Measurements from ENCODE around the gene RAB14. TPM values are rescaled to one million over a fixed set of nuclear protein-coding genes. Genes with fewer than 3 reads are reported as not detected.

RAB14 gene
- total and polyA plus RNA-seq, 2 donors from 2014 or later: 48.0 to 78.6 TPM

GRCh38 chr9:121240472-121241135, 38.9 kb upstream of the RAB14 start:
- Histone ChIP-seq H3K27me3 (ENCODE audit: control insufficient read depth, insufficient read depth, low read length) (no peaks in the 10 kb centered on the region), H3K9me3 (ENCODE audit: control insufficient read depth in 2 of 3, insufficient read depth in 1 of 3, low read length in 3 of 3) (peaks cover 0 to 10% (median 0%) of the 10 kb centered on the region in 3 donors), H3K4me1 (ENCODE audit: control insufficient read depth in 2 of 3, insufficient read depth in 2 of 3, low read depth in 1 of 3, low read length in 3 of 3) (no peaks in the 10 kb centered on the region), H3K27ac (ENCODE audit: low read depth in 2 of 2, low read length in 2 of 2) (no peak overlapping the region), H3K4me3 (ENCODE audit: low read length in 3 of 3) (no peak overlapping the region), H3K36me3 (ENCODE audit: control insufficient read depth in 2 of 3, insufficient read depth in 3 of 3, low read length in 3 of 3) (no peaks in the 10 kb centered on the region), H3K9ac (ENCODE audit: low read length in 3 of 3) (no peak overlapping the region)
- no peak for TF ChIP-seq CTCF (IDR thresholded peaks at IDR 0.05; ENCODE audit: borderline replicate concordance, extremely low read depth, insufficient read depth)
- FAIRE-seq (no peak), DNase-seq (no peak)
- intact Hi-C loops (cut with DNase I): no loop called here

- no peak for DNase-seq
- H3K36me3 ChIP-seq (ENCODE audit: control insufficient read depth in 2 of 3, insufficient read depth in 3 of 3, low read length in 3 of 3): no peaks in the 10 kb centered on the region
- H3K9ac ChIP-seq (ENCODE audit: low read length in 3 of 3): no peak overlapping the region
- H3K4me3 ChIP-seq (ENCODE audit: low read length in 3 of 3): no peak overlapping the region
- no peak for FAIRE-seq
- H3K9me3 ChIP-seq (ENCODE audit: control insufficient read depth in 2 of 3, insufficient read depth in 1 of 3, low read length in 3 of 3): peaks cover 0 to 10% (median 0%) of the 10 kb centered on the region in 3 donors
- H3K4me1 ChIP-seq (ENCODE audit: control insufficient read depth in 2 of 3, insufficient read depth in 2 of 3, low read depth in 1 of 3, low read length in 3 of 3): no peaks in the 10 kb centered on the region
- no peaks in the 10 kb centered on the region for H3K27me3 ChIP-seq (ENCODE audit: control insufficient read depth, insufficient read depth, low read length)
- no peak overlapping the region for H3K27ac ChIP-seq (ENCODE audit: low read depth in 2 of 2, low read length in 2 of 2)
- no peak for TF ChIP-seq CTCF (IDR thresholded peaks at IDR 0.05; ENCODE audit: borderline replicate concordance, extremely low read depth, insufficient read depth)
- intact Hi-C loops (cut with DNase I): no loop called here
These were observed 38.2 kb upstream of the RAB14 start for GRCh38 chr9:121239851-121240250.

- no peak overlapping the region for H3K4me3 ChIP-seq (ENCODE audit: low read length in 3 of 3)
- intact Hi-C loops (cut with DNase I): no loop called here
- H3K9me3 ChIP-seq (ENCODE audit: control insufficient read depth in 2 of 3, insufficient read depth in 1 of 3, low read length in 3 of 3): peaks cover 0 to 4% (median 0%) of the 10 kb centered on the region in 3 donors
- FAIRE-seq: no peak
- no peak overlapping the region for H3K9ac ChIP-seq (ENCODE audit: low read length in 3 of 3)
- H3K27ac ChIP-seq (ENCODE audit: low read depth in 2 of 2, low read length in 2 of 2): no peak overlapping the region
- H3K27me3 ChIP-seq (ENCODE audit: control insufficient read depth, insufficient read depth, low read length): no peaks in the 10 kb centered on the region
- no peaks in the 10 kb centered on the region for H3K36me3 ChIP-seq (ENCODE audit: control insufficient read depth in 2 of 3, insufficient read depth in 3 of 3, low read length in 3 of 3)
- no peaks in the 10 kb centered on the region for H3K4me1 ChIP-seq (ENCODE audit: control insufficient read depth in 2 of 3, insufficient read depth in 2 of 3, low read depth in 1 of 3, low read length in 3 of 3)
- TF ChIP-seq CTCF (IDR thresholded peaks at IDR 0.05; ENCODE audit: borderline replicate concordance, extremely low read depth, insufficient read depth): no peak
- no peak for DNase-seq
These were observed 37.4 kb upstream of the RAB14 start for GRCh38 chr9:121239071-121239470.

- no peak for TF ChIP-seq CTCF (IDR thresholded peaks at IDR 0.05; ENCODE audit: borderline replicate concordance, extremely low read depth, insufficient read depth)
- intact Hi-C loops (cut with DNase I): no loop called here
- Histone ChIP-seq H3K9ac (ENCODE audit: low read length in 3 of 3) (no peak overlapping the region), H3K36me3 (ENCODE audit: control insufficient read depth in 2 of 3, insufficient read depth in 3 of 3, low read length in 3 of 3) (no peaks in the 10 kb centered on the region), H3K4me1 (ENCODE audit: control insufficient read depth in 2 of 3, insufficient read depth in 2 of 3, low read depth in 1 of 3, low read length in 3 of 3) (no peaks in the 10 kb centered on the region), H3K27ac (ENCODE audit: low read depth in 2 of 2, low read length in 2 of 2) (no peak overlapping the region), H3K27me3 (ENCODE audit: control insufficient read depth, insufficient read depth, low read length) (no peaks in the 10 kb centered on the region), H3K9me3 (ENCODE audit: control insufficient read depth in 2 of 3, insufficient read depth in 1 of 3, low read length in 3 of 3) (no peaks in the 10 kb centered on the region), H3K4me3 (ENCODE audit: low read length in 3 of 3) (no peak overlapping the region)
- no peak for DNase-seq
- FAIRE-seq: no peak
These were observed 36.2 kb upstream of the RAB14 start for GRCh38 chr9:121237916-121238315.

All from kidney (tissue), 14 donors.